HEK293 (cell line): ENCODE data around the gene FBXW5.

Source experiments
- GLIS1 ChIP-seq: fragments of 450-650 bp; formaldehyde crosslinking; IDR thresholded peaks from 2 replicates; pipeline ENCODE4 v1.5.1; 2016; ENCODE audit warnings: missing biosample characterization, missing genetic modification characterization
- HOXA7 ChIP-seq: sonication (generic); formaldehyde crosslinking; IDR thresholded peaks from 2 replicates; pipeline ENCODE4 v1.8.1; 2022; ENCODE audit warnings: missing genetic modification reagents, borderline replicate concordance
- KLF17 ChIP-seq: fragments of 450-650 bp; formaldehyde crosslinking; IDR thresholded peaks from 2 replicates; pipeline ENCODE4 v1.5.1; 2016; ENCODE audit warnings: missing biosample characterization, missing genetic modification characterization
- PRDM4 ChIP-seq: fragments of 450-650 bp; formaldehyde crosslinking; IDR thresholded peaks from 2 replicates; pipeline ENCODE4 v1.5.1; 2017; ENCODE audit warnings: missing biosample characterization, missing genetic modification characterization
- REST ChIP-seq: fragments of 450-650 bp; formaldehyde crosslinking; IDR thresholded peaks from 2 replicates; pipeline ENCODE4 v1.5.1; 2016; ENCODE audit warnings: missing biosample characterization, missing genetic modification characterization
- ZBTB20 ChIP-seq: fragments of 450-650 bp; formaldehyde crosslinking; IDR thresholded peaks from 2 replicates; pipeline ENCODE4 v1.5.1; 2016; ENCODE audit warnings: missing biosample characterization, missing genetic modification characterization
- ZBTB6 ChIP-seq: fragments of 450-650 bp; formaldehyde crosslinking; IDR thresholded peaks from 2 replicates; pipeline ENCODE4 v1.5.1; 2017; ENCODE audit warnings: missing biosample characterization, missing genetic modification characterization
- ZFP3 ChIP-seq: fragments of 450-650 bp; formaldehyde crosslinking; IDR thresholded peaks from 2 replicates; pipeline ENCODE4 v1.5.1; 2016; ENCODE audit warnings: low read depth, missing biosample characterization, missing genetic modification characterization
- ZFP69B ChIP-seq: fragments of 450-650 bp; formaldehyde crosslinking; IDR thresholded peaks from 2 replicates; pipeline ENCODE4 v1.5.1; 2016; ENCODE audit warnings: missing biosample characterization, missing genetic modification characterization
- ZNF175 ChIP-seq: fragments of 450-650 bp; formaldehyde crosslinking; IDR thresholded peaks from 2 replicates; pipeline ENCODE4 v1.5.1; 2016; ENCODE audit warnings: missing biosample characterization, missing genetic modification characterization
- ZNF292 ChIP-seq: fragments of 450-650 bp; formaldehyde crosslinking; IDR thresholded peaks from 2 replicates; pipeline ENCODE4 v1.5.1; 2016; ENCODE audit warnings: low read depth, missing biosample characterization, missing genetic modification characterization, borderline replicate concordance
- ZNF350 ChIP-seq: fragments of 450-650 bp; formaldehyde crosslinking; IDR thresholded peaks from 2 replicates; pipeline ENCODE4 v1.5.0; 2017; ENCODE audit warnings: missing biosample characterization, mild to moderate bottlenecking, missing genetic modification characterization
- ZNF37A ChIP-seq: fragments of 450-650 bp; IDR thresholded peaks from 2 replicates; pipeline ENCODE4 v1.5.1; 2018; ENCODE audit warnings: missing biosample characterization, missing genetic modification characterization
- ZNF391 ChIP-seq: fragments of 450-650 bp; formaldehyde crosslinking; IDR thresholded peaks from 2 replicates; pipeline ENCODE4 v1.5.1; 2016; ENCODE audit warnings: low read depth, missing biosample characterization, missing genetic modification characterization, borderline replicate concordance
- ZNF555 ChIP-seq: fragments of 450-650 bp; formaldehyde crosslinking; conservative IDR thresholded peaks from 2 replicates; pipeline ENCODE4 v1.5.1; 2017; ENCODE audit warnings: missing biosample characterization, mild to moderate bottlenecking, missing genetic modification characterization, inconsistent platforms
- ZNF639 ChIP-seq: fragments of 450-650 bp; formaldehyde crosslinking; IDR thresholded peaks from 2 replicates; pipeline ENCODE4 v1.5.1; 2016; ENCODE audit warnings: missing biosample characterization, missing genetic modification characterization
- ZNF660 ChIP-seq: fragments of 450-650 bp; IDR thresholded peaks from 2 replicates; pipeline ENCODE4 v1.5.1; 2018; ENCODE audit warnings: missing biosample characterization, mild to moderate bottlenecking, missing genetic modification characterization
- ZNF677 ChIP-seq: fragments of 450-650 bp; IDR thresholded peaks from 2 replicates; pipeline ENCODE4 v1.5.0; 2018; ENCODE audit warnings: missing biosample characterization, mild to moderate bottlenecking, missing genetic modification characterization, moderate library complexity
- ZNF704 ChIP-seq: fragments of 450-650 bp; formaldehyde crosslinking; IDR thresholded peaks from 2 replicates; pipeline ENCODE4 v1.5.1; 2016; ENCODE audit warnings: missing biosample characterization, missing genetic modification characterization
- ZSCAN23 ChIP-seq: fragments of 450-650 bp; formaldehyde crosslinking; IDR thresholded peaks from 2 replicates; pipeline ENCODE4 v1.5.1; 2016; ENCODE audit warnings: missing biosample characterization, missing genetic modification characterization
- TF ChIP-seq, protein P1 (sequence below): fragments of 450-650 bp; formaldehyde crosslinking; IDR thresholded peaks from 2 replicates; pipeline ENCODE4 v1.5.1; 2016; ENCODE audit warnings: missing biosample characterization, missing genetic modification characterization
- TF ChIP-seq, protein P2 (sequence below): sonication (generic); formaldehyde crosslinking; IDR thresholded peaks from 2 replicates; pipeline ENCODE4 v1.8.1; 2022; ENCODE audit warnings: mild to moderate bottlenecking, moderate library complexity, missing genetic modification reagents
- TF ChIP-seq, protein P3 (sequence below): fragments of 450-650 bp; formaldehyde crosslinking; IDR thresholded peaks from 2 replicates; pipeline ENCODE4 v1.5.1; 2016; ENCODE audit warnings: missing biosample characterization, missing genetic modification characterization

Gene FBXW5

DNA sequence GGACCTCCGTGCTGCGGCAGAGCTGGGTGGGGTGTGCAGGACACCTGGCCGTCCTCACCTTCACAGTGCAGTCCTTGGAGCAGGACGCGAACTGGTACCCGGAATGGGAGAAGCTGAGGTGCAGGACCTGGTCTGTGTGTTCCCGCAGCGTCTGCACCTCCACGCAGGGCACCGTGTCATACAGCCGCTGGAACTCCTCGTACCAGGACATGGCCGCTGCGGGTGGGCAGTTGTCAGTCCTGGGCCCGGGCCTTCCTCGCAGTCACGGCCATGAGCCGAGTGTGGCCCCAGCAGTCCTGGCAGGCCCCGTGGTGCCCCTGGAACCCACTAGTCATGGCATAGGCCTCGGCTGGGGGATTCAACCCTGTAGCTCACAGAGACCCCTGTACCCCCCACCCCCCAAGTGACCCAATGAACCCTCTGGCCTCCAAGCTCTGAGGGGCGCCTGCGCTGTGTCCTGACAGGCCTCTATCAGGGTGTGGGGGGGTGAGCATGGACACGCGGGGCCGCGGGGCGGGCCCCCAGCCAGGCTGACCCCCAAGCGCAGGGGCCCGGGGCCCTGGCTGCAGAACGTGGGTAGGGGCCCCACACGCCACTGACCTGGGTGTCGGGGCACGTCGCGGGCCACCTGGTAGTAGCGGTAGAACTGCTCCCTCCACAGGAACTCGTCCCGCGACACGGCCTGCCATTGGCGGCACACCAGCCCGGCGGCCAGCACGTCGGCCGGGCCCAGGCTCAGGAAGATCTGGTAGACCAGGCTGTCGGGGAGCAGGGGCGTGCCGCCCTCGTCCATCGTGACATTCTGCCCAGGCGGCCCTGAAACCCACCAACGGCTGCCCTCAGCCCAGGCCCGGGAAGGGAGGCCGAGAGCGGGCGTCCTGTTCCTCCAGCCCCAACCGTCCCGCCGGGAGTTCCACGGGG lies 987 bp downstream of the FBXW5 start (continued):
- TF ChIP-seq, protein P1, sequence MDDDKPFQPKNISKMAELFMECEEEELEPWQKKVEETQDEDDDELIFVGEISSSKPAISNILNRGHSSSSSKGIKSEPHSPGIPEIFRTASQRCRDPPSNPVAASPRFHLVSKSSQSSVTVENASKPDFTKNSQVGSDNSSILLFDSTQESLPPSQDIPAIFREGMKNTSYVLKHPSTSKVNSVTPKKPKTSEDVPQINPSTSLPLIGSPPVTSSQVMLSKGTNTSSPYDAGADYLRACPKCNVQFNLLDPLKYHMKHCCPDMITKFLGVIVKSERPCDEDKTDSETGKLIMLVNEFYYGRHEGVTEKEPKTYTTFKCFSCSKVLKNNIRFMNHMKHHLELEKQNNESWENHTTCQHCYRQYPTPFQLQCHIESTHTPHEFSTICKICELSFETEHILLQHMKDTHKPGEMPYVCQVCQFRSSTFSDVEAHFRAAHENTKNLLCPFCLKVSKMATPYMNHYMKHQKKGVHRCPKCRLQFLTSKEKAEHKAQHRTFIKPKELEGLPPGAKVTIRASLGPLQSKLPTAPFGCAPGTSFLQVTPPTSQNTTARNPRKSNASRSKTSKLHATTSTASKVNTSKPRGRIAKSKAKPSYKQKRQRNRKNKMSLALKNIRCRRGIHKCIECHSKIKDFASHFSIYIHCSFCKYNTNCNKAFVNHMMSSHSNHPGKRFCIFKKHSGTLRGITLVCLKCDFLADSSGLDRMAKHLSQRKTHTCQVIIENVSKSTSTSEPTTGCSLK, result no peak
- TF ChIP-seq ZFP3 (tag by site-specific recombination) (no peak), ZNF660 (tag by site-specific recombination) (no peak), KLF17 (tag by site-specific recombination) (0 out of 2 replicates have a peak, but pooled peaks have one; percentile 16), ZNF639 (no peak), ZNF292 (tag by site-specific recombination) (no peak), ZNF350 (no peak), ZNF704 (tag by site-specific recombination) (no peak), ZNF677 (tag by site-specific recombination) (no peak), ZSCAN23 (tag by site-specific recombination) (no peak), ZBTB6 (tag by site-specific recombination) (no peak), ZNF175 (no peak), ZBTB20 (peak; percentile 95), REST (tag by site-specific recombination) (no peak), ZNF391 (tag by site-specific recombination) (no peak), GLIS1 (tag by site-specific recombination) (peak; percentile 45; the same call in 1 of the 2 replicates), ZNF555 (tag by site-specific recombination) (no peak), ZNF37A (tag by site-specific recombination) (no peak), ZFP69B (tag by site-specific recombination) (no peak), HOXA7 (no peak; the same call in 1 of the 2 replicates), PRDM4 (tag by site-specific recombination) (no peak)
- TF ChIP-seq, protein P2, sequence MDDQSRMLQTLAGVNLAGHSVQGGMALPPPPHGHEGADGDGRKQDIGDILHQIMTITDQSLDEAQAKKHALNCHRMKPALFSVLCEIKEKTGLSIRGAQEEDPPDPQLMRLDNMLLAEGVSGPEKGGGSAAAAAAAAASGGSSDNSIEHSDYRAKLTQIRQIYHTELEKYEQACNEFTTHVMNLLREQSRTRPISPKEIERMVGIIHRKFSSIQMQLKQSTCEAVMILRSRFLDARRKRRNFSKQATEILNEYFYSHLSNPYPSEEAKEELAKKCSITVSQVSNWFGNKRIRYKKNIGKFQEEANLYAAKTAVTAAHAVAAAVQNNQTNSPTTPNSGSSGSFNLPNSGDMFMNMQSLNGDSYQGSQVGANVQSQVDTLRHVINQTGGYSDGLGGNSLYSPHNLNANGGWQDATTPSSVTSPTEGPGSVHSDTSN (CRISPR knock-in tag), result no peak
- TF ChIP-seq, protein P3, sequence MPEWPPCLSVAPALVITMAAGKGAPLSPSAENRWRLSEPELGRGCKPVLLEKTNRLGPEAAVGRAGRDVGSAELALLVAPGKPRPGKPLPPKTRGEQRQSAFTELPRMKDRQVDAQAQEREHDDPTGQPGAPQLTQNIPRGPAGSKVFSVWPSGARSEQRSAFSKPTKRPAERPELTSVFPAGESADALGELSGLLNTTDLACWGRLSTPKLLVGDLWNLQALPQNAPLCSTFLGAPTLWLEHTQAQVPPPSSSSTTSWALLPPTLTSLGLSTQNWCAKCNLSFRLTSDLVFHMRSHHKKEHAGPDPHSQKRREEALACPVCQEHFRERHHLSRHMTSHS (tag by site-specific recombination), result no peak
